ENCODE data around the gene VPS13D. TPM values are rescaled to one million over a fixed set of nuclear protein-coding genes. Genes with fewer than 3 reads are reported as not detected.

The VPS13D gene
- total RNA-seq, 2 donors from 2014 or later = 54.0 to 63.3 TPM

DNA sequence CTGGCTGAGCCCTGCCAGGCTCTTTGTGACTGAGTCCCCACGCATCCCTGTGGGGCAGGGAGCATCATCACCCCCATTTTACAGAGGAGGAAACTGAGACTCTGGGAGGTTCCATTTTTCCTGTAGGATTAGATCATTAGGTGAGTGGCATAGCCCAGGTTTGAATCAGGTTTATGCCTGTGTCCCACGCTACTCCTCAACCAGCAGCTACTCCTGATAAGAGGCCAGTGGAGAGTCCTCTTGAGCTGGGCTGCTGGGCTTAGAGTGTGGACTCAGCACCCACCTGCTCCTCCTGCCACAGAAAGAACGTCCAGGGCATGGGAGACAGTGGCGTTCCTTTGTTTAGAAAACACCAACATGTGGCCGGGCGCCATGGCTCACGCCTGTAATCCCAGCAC lies 32.3 kb upstream of the VPS13D start:
- Histone ChIP-seq H3K36me3 (replicated peaks in 1 of 2; ENCODE audit: insufficient read depth in 1 of 2, low read depth in 2 of 2) (no peaks in the 10 kb centered on the region), H3K4me3 (no peak overlapping the region), H3K9me3 (no peaks in the 10 kb centered on the region), H3K4me1 (no peaks in the 10 kb centered on the region), H3K27me3 (peaks cover 0 to 5% of the 10 kb centered on the region in 2 donors), H3K27ac (no peak overlapping the region)
- no peak for DNase-seq
- 67 to 74% methylated on average over 6 to 7 of the region's 7 CpGs for WGBS, 2 donors
- no peak for TF ChIP-seq POLR2A (IDR thresholded peaks at IDR 0.05)
- TF ChIP-seq, protein P1, sequence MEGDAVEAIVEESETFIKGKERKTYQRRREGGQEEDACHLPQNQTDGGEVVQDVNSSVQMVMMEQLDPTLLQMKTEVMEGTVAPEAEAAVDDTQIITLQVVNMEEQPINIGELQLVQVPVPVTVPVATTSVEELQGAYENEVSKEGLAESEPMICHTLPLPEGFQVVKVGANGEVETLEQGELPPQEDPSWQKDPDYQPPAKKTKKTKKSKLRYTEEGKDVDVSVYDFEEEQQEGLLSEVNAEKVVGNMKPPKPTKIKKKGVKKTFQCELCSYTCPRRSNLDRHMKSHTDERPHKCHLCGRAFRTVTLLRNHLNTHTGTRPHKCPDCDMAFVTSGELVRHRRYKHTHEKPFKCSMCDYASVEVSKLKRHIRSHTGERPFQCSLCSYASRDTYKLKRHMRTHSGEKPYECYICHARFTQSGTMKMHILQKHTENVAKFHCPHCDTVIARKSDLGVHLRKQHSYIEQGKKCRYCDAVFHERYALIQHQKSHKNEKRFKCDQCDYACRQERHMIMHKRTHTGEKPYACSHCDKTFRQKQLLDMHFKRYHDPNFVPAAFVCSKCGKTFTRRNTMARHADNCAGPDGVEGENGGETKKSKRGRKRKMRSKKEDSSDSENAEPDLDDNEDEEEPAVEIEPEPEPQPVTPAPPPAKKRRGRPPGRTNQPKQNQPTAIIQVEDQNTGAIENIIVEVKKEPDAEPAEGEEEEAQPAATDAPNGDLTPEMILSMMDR (IDR thresholded peaks at IDR 0.05) = no peak
- intact Hi-C loops (cut with DNase I) = no loop called here
- no peak for ATAC-seq

DNA sequence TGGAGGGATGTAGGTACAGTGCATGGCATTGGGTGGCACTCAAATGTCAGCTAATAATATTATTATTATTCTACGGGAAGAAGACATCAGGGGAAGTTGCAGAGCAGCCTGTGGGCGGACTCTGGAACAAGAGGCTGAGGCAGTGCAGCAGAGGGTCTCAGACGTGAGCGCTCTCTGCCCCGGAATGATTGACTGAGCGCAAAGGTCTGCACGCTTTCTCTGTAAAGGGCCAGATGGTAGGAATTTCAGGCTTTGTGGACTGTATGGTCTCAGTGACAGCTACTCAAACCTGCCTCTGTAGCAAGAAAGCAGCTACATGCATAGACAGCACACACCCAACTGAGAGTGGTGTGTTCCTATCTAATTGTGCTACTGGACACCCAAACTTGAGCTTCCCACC lies 29.6 kb upstream of the VPS13D start:
- WGBS, 2 donors = 71 to 77% methylated on average over 7 of the region's 7 CpGs
- Histone ChIP-seq H3K4me1 (no peaks in the 10 kb centered on the region), H3K27me3 (peaks cover 0 to 5% of the 10 kb centered on the region in 2 donors), H3K4me3 (no peak overlapping the region), H3K27ac (no peak overlapping the region), H3K36me3 (replicated peaks in 1 of 2; ENCODE audit: insufficient read depth in 1 of 2, low read depth in 2 of 2) (no peaks in the 10 kb centered on the region), H3K9me3 (no peaks in the 10 kb centered on the region)
- TF ChIP-seq POLR2A (IDR thresholded peaks at IDR 0.05) = no peak
- TF ChIP-seq, protein P1 (IDR thresholded peaks at IDR 0.05) = no peak
- ATAC-seq = no peak
- no peak for DNase-seq
- intact Hi-C loops (cut with DNase I) = no loop called here

DNA sequence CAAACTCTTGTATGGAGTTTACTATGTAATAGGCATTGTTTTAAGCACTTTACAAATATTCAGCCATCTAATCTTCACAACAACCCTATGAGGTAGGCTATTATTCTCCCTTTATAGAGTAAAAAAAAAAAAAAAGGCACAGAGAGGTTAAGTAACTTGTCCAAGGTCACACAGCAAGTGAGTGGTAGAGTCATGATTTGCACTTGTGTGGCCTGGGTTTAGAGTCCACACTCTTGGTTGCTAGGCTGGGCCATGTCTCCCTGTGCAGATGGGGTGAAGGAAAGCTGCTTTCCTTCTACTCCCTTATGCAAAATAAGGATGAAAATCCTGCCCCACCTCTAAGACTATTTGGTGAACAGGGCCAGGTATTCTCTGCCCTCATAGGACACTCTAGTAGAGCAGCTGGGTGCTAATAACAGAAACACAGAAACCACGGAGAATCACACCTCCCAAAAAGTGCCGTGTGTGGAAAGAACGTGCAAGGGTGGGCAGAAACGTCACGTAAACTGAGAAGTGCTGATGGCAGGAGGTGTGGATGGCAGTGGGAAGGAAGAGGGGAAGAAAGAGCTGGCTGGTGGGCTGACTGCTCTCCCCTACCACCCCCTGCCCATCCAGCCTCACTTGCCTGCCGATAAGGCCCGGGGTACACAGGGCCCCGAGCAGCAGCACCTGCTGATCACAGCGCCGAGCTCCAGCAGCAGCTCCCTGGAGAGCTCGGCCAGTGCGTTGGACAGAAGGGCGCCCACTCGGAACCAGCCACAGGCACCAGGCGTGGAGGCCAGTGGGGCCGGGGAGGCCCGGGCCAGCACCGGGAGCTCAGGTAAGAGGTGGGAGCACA lies 28.3 kb upstream of the VPS13D start:
- H3K9me3 ChIP-seq = no peaks in the 10 kb centered on the region
- H3K36me3 ChIP-seq (replicated peaks in 1 of 2; ENCODE audit: insufficient read depth in 1 of 2, low read depth in 2 of 2) = no peaks in the 10 kb centered on the region
- TF ChIP-seq, protein P1 (IDR thresholded peaks at IDR 0.05) = no peak
- no peak for TF ChIP-seq POLR2A (IDR thresholded peaks at IDR 0.05)
- no peak for ATAC-seq
- H3K27me3 ChIP-seq = peaks cover 0 to 5% of the 10 kb centered on the region in 2 donors
- H3K4me1 ChIP-seq = no peaks in the 10 kb centered on the region
- DNase-seq = no peak
- H3K4me3 ChIP-seq = no peak overlapping the region
- WGBS, 2 donors = 73 to 87% methylated on average over 15 to 18 of the region's 18 CpGs
- H3K27ac ChIP-seq = no peak overlapping the region
- intact Hi-C loops (cut with DNase I) = no loop called here

DNA sequence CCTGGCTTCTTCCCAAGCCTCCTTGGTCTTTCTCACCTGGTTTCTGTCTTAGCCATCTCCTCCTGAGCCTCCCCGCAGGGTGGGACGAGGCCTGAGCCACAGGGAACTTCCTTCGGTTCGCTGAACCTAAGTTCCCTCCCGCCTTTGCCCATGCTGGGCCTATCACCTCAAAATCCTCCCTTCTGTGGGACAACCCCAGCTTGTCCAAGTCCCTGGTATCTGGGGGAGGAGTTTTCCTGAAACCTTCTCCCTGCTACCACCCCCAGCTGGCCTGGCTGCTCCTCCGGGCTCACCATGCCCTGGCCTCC lies 27.7 kb upstream of the VPS13D start:
- Histone ChIP-seq H3K27ac (no peak overlapping the region), H3K4me3 (no peak overlapping the region), H3K27me3 (peaks cover 0 to 5% of the 10 kb centered on the region in 2 donors), H3K9me3 (no peaks in the 10 kb centered on the region), H3K36me3 (replicated peaks in 1 of 2; ENCODE audit: insufficient read depth in 1 of 2, low read depth in 2 of 2) (no peaks in the 10 kb centered on the region), H3K4me1 (no peaks in the 10 kb centered on the region)
- no peak for ATAC-seq
- WGBS, 2 donors = 62 to 76% methylated on average over 2 to 6 of the region's 6 CpGs
- no peak for TF ChIP-seq POLR2A (IDR thresholded peaks at IDR 0.05)
- TF ChIP-seq, protein P1 (IDR thresholded peaks at IDR 0.05) = no peak
- intact Hi-C loops (cut with DNase I) = no loop called here
- DNase-seq = no peak

DNA sequence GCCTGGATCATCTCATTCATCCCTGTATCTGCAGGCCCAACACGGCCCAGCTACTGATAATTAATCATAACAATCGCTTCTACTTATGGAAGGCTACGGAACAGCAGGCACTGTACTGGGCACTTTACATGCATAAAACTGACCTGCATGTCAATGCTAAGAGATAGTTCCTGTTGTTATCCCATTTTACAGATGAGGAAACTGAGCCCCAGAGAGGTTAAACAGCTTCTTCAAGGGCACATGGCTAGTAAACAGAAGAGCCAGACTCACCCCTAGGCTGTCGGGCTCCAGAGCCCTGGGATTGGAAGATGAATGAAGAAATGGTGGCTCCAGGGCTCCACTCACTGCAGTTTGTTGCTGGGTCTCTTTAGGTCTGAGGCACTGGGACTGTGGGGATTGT lies 27.3 kb upstream of the VPS13D start:
- TF ChIP-seq, protein P1 (IDR thresholded peaks at IDR 0.05) = no peak
- no peak for TF ChIP-seq POLR2A (IDR thresholded peaks at IDR 0.05)
- WGBS, 2 donors = 75 to 85% methylated on average over 4 of the region's 4 CpGs
- no peak overlapping the region for H3K4me3 ChIP-seq
- H3K4me1 ChIP-seq = no peaks in the 10 kb centered on the region
- DNase-seq = no peak
- H3K36me3 ChIP-seq (replicated peaks in 1 of 2; ENCODE audit: insufficient read depth in 1 of 2, low read depth in 2 of 2) = no peaks in the 10 kb centered on the region
- no peak for ATAC-seq
- H3K27ac ChIP-seq = no peak overlapping the region
- intact Hi-C loops (cut with DNase I) = no loop called here
- peaks cover 0 to under 1% of the 10 kb centered on the region in 2 donors for H3K27me3 ChIP-seq
- no peaks in the 10 kb centered on the region for H3K9me3 ChIP-seq

Data from body of pancreas (tissue), 4 donors.